Subcutaneous abdominal adipose tissue (tissue), 5 donors: Measurements from ENCODE around the gene CDS2.
A peak's percentile ranks its signal among the peaks of the same experiment; 100 is the strongest.

Experiments used
- H3K27ac ChIP-seq: one replicate; pipeline ENCODE4 v1.7.0; 2013; ENCODE audit warnings: low read depth, mild to moderate bottlenecking, inconsistent platforms, low read length, moderate library complexity
- H3K27me3 ChIP-seq, 5 donors: one replicate each; pipeline ENCODE4 v1.7.0; 2013; ENCODE audit warnings: low read length in 5 of 5, inconsistent platforms in 1 of 5; ENCODE audit not compliant: control insufficient read depth in 5 of 5, insufficient read depth in 4 of 5
- H3K36me3 ChIP-seq, 5 donors: one replicate each; pipeline ENCODE4 v1.7.0; 2013; ENCODE audit warnings: low read length in 5 of 5; ENCODE audit not compliant: control insufficient read depth in 5 of 5, insufficient read depth in 5 of 5
- H3K4me1 ChIP-seq, 5 donors: one replicate each; pipeline ENCODE4 v1.7.0; 2013; ENCODE audit warnings: low read length in 5 of 5, mild to moderate bottlenecking in 3 of 5, moderate library complexity in 1 of 5; ENCODE audit not compliant: control insufficient read depth in 5 of 5, insufficient read depth in 5 of 5
- H3K4me3 ChIP-seq, 5 donors: one replicate each; pipeline ENCODE4 v1.7.0; 2013; ENCODE audit warnings: low read length in 5 of 5, low read depth in 1 of 5
- H3K9ac ChIP-seq, 5 donors: one replicate each; pipeline ENCODE4 v1.7.0; 2013; ENCODE audit warnings: low read length in 5 of 5, mild to moderate bottlenecking in 4 of 5, moderate library complexity in 3 of 5
- H3K9me3 ChIP-seq, 5 donors: one replicate each; pipeline ENCODE4 v1.7.0; 2013; ENCODE audit warnings: low read length in 5 of 5; ENCODE audit not compliant: control insufficient read depth in 5 of 5
- donor health status: healthy.
- donor health status: healthy.
- donor health status: healthy.
- donor health status: healthy.
- donor health status: healthy.

The CDS2 gene

GRCh38 chr20:5116875-5117274 lies 9.9 kb upstream of the CDS2 start:
- H3K9ac ChIP-seq: no peak overlapping the region
- no peak overlapping the region for H3K4me3 ChIP-seq
- peaks cover 10 to 25% (median 16%) of the 10 kb centered on the region in 5 donors for H3K36me3 ChIP-seq
- no peak overlapping the region for H3K27ac ChIP-seq
- H3K27me3 ChIP-seq: no peaks in the 10 kb centered on the region
- peaks cover 6 to 36% (median 33%) of the 10 kb centered on the region in 5 donors for H3K4me1 ChIP-seq
- H3K9me3 ChIP-seq: no peaks in the 10 kb centered on the region

- Histone ChIP-seq H3K4me3 (peak overlapping the region; percentile 82 to 97 (median 92)), H3K36me3 (peaks cover 10 to 25% (median 16%) of the 10 kb centered on the region in 5 donors), H3K9ac (peak overlapping the region in 4 of 5 donors; percentile 43 to 73 (median 64)), H3K27me3 (no peaks in the 10 kb centered on the region), H3K27ac (peak overlapping the region; percentile 89), H3K4me1 (peaks cover 6 to 25% (median 24%) of the 10 kb centered on the region in 5 donors), H3K9me3 (no peaks in the 10 kb centered on the region)
Observed at GRCh38 chr20:5118220-5119142, 8.3 kb upstream of the CDS2 start.

DNA sequence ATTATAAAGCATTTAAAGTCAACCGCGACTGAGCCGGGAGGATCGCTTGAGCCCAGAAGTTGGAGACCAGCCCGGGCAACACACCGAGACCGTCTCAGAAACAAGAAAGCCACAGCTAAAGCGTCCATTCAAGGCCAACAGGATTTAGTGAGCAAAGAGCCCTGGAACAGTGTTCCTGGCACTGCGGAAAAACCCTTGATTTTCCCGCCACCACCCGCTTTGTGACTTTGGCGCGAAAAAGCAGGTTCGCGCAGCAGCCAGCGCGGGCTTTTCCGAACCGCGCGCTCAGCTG lies 7.7 kb upstream of the CDS2 start:
- peaks cover 10 to 25% (median 16%) of the 10 kb centered on the region in 5 donors for H3K36me3 ChIP-seq
- peak overlapping the region; percentile 82 to 97 (median 92) for H3K4me3 ChIP-seq
- no peaks in the 10 kb centered on the region for H3K27me3 ChIP-seq
- H3K9me3 ChIP-seq: no peaks in the 10 kb centered on the region
- H3K4me1 ChIP-seq: peaks cover 6 to 24% (median 22%) of the 10 kb centered on the region in 5 donors
- H3K27ac ChIP-seq: peak overlapping the region; percentile 89
- H3K9ac ChIP-seq: peak overlapping the region in 4 of 5 donors; percentile 43 to 73 (median 64)

DNA sequence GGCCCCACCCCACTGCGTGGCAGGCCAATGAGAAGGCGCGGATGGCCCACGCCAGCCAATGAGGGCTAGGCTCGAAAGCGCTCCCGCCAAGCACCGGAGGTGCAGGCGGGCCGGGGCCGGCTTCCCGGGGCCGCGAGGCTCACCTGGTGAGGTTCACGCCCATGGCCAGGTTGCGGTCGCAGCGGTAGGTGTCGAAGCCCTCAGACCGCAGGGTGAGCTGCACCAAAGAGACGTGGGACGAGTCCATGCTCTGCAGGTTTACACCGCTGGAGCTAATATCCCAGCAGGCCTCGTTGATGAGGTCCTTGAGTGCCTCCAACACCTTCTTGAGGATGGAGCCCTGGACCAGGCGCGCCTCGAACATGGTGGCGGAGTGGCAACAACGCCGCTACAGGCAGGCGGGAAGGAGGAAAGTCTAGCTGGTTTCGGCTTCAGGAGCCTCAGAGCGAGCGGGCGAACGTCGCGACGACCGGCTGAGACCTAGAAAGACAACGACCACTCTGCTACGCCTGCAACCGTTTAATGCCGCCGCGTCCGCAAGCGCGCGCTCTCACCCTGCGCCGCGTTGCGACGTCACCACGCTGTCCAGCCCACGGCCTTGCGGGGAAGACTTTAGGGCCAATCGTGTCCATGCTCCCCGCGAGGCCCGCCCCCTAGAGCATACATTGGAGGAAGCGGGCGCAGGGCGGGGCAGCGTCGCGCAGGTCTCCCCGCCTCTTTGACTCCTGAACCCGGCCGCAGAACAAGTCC lies 7.2 kb upstream of the CDS2 start, which contains the start of gene PCNA:
Gene PCNA, minus strand, starts transcription at position 524 of the 750 bp plus-strand sequence. Its CDS starts 160 bp downstream, at position 364.
- H3K9ac ChIP-seq: peak within 1 kb of the TSS; percentile 48 to 87 (median 63)
- peak within 1 kb of the TSS; percentile 89 for H3K27ac ChIP-seq
- H3K36me3 ChIP-seq: peaks cover 10 to 25% (median 16%) of the 10 kb centered on the region in 5 donors
- H3K27me3 ChIP-seq: no peaks in the 10 kb centered on the region
- no peaks in the 10 kb centered on the region for H3K9me3 ChIP-seq
- H3K4me3 ChIP-seq: peak within 1 kb of the TSS; percentile 87 to 97 (median 92)
- peaks cover 6 to 24% (median 22%) of the 10 kb centered on the region in 5 donors for H3K4me1 ChIP-seq

GRCh38 chr20:5120185-5120476 lies 6.7 kb upstream of the CDS2 start:
- Histone ChIP-seq H3K4me3 (peak overlapping the region; percentile 87 to 97 (median 92)), H3K27ac (peak overlapping the region; percentile 89), H3K36me3 (peaks cover 8 to 22% (median 14%) of the 10 kb centered on the region in 5 donors), H3K27me3 (no peaks in the 10 kb centered on the region), H3K9ac (peak overlapping the region in 4 of 5 donors; percentile 38 to 83 (median 58)), H3K9me3 (no peaks in the 10 kb centered on the region), H3K4me1 (peaks cover 6 to 24% (median 22%) of the 10 kb centered on the region in 5 donors)

DNA sequence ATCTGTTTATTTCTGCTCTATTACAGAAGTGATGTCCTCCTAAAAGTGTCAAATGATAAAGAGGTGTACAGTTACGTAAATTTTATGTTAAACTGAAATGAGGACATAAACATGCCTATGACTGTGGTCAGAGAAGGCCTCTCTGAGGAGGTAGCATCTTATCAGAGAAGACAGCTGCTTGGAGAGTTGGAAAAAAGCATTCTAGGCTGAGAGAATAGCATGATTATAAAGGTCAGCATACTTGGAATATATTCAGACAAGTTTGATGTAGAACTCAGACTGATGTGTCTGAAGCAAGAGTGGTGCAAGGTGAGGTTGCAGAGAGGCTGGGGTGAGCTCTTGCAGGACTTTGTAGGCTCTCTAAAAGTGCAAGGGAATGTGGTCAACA lies 3.9 kb upstream of the CDS2 start:
- Histone ChIP-seq H3K4me1 (peaks cover 6 to 39% (median 35%) of the 10 kb centered on the region in 5 donors), H3K9me3 (no peaks in the 10 kb centered on the region), H3K9ac (peak overlapping the region in 1 of 5 donors; percentile 13), H3K4me3 (no peak overlapping the region), H3K27me3 (no peaks in the 10 kb centered on the region), H3K36me3 (no peaks in the 10 kb centered on the region), H3K27ac (no peak overlapping the region)

- H3K4me1 ChIP-seq: peaks cover 0 to 38% (median 28%) of the 10 kb centered on the region in 5 donors
- H3K9me3 ChIP-seq: no peaks in the 10 kb centered on the region
- H3K36me3 ChIP-seq: peaks cover 0 to 4% (median 0%) of the 10 kb centered on the region in 5 donors
- peak overlapping the region; percentile 89 for H3K27ac ChIP-seq
- H3K9ac ChIP-seq: peak overlapping the region; percentile 51 to 96 (median 88)
- peak overlapping the region; percentile 76 to 98 (median 92) for H3K4me3 ChIP-seq
- H3K27me3 ChIP-seq: no peaks in the 10 kb centered on the region
Observed at GRCh38 chr20:5127204-5127858, 523 bp downstream of the CDS2 start.

DNA sequence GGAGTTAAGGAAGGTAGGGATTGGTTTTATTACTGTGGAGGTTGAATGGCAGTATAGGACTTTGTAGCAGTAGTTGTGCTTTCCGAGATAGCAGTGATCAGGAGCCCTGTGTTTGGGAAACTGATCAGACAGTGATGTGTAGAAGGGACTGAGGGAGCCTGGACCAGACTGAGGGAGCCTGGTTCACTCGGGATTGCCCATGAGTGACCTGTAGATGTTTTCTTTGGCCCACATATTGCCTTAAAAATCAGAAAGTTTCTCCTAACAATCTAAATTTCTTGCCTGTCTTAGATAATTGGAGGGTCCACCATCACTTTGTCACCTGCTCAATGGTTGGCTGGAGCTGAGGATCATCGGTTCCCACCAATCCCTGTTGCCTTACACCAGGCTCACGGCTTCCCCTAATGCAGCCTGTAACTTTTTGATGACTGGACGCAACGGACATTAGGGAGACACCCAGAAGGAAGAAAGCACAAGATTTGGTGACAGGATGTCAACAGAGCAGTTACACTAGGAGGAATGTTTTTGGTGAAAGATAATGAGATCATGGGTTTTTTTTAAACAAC lies 1.1 kb downstream of the CDS2 start:
- peaks cover 0 to 38% (median 28%) of the 10 kb centered on the region in 5 donors for H3K4me1 ChIP-seq
- no peaks in the 10 kb centered on the region for H3K9me3 ChIP-seq
- H3K27ac ChIP-seq: peak overlapping the region; percentile 89
- H3K27me3 ChIP-seq: no peaks in the 10 kb centered on the region
- H3K4me3 ChIP-seq: peak overlapping the region; percentile 76 to 98 (median 92)
- H3K36me3 ChIP-seq: peaks cover 0 to 4% (median 0%) of the 10 kb centered on the region in 5 donors
- H3K9ac ChIP-seq: peak overlapping the region; percentile 51 to 96 (median 88)

DNA sequence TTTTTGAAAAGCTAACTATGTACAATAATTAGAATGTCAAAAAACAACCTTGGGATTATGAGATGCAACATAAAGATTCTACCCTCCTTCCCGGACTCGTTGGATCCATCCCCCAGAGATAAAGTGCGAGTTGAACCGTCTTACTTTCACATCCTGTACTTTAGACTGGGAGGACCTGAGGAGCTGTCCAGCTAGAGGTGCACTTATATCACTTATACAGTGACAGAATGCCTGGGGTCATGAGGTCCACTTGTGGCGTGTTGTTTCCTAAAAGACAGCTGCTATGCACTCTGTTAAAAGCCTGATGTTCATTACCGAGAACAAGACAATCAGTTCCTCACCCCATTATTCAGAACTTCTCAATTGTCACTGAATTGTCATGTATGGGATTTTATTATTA lies 2.1 kb downstream of the CDS2 start:
- Histone ChIP-seq H3K36me3 (peaks cover 0 to 4% (median 0%) of the 10 kb centered on the region in 5 donors), H3K27ac (peak overlapping the region; percentile 89), H3K4me1 (peaks cover 0 to 38% (median 28%) of the 10 kb centered on the region in 5 donors), H3K4me3 (no peak overlapping the region), H3K9me3 (no peaks in the 10 kb centered on the region), H3K9ac (peak overlapping the region in 1 of 5 donors; percentile 93), H3K27me3 (no peaks in the 10 kb centered on the region)
